HEK293T (cell line): ENCODE data around the gene CCDC148.

Source experiments
- BHLHE40 ChIP-seq: fragments of 450-650 bp; IDR thresholded peaks from 2 replicates; pipeline ENCODE4 v1.6.1; 2016; ENCODE audit warnings: mild to moderate bottlenecking, moderate library complexity, borderline replicate concordance
- ELF4 ChIP-seq: fragments of 450-650 bp; IDR thresholded peaks from 2 replicates; pipeline ENCODE4 v1.6.1; 2017; ENCODE audit warnings: antibody characterized with exemption
- FOXA1 ChIP-seq: fragments of 450-650 bp; IDR thresholded peaks from 2 replicates; pipeline ENCODE4 v1.6.1; 2016; ENCODE audit warnings: mild to moderate bottlenecking
- FOXK2 ChIP-seq: fragments of 450-650 bp; IDR thresholded peaks from 2 replicates; pipeline ENCODE4 v1.6.1; 2016; ENCODE audit warnings: mild to moderate bottlenecking
- SP1 ChIP-seq: fragments of 450-650 bp; IDR thresholded peaks from 2 replicates; pipeline ENCODE4 v1.6.1; 2017
- SUZ12 ChIP-seq: fragments of 450-650 bp; IDR thresholded peaks from 2 replicates; pipeline ENCODE4 v1.6.1; 2016; ENCODE audit warnings: mild to moderate bottlenecking
- TARDBP ChIP-seq: fragments of 450-650 bp; IDR thresholded peaks from 2 replicates; pipeline ENCODE4 v1.6.1; 2016
- ZNF384 ChIP-seq: fragments of 450-650 bp; IDR thresholded peaks from 2 replicates; pipeline ENCODE4 v1.6.1; 2016
- TF ChIP-seq, protein P1 (sequence below): fragments of 450-650 bp; IDR thresholded peaks from 2 replicates; pipeline ENCODE4 v1.6.1; 2016

- no peak for TF ChIP-seq SUZ12
- no peak for TF ChIP-seq SP1
- no peak for TF ChIP-seq TARDBP
- TF ChIP-seq FOXK2, result no peak
- TF ChIP-seq, protein P1, sequence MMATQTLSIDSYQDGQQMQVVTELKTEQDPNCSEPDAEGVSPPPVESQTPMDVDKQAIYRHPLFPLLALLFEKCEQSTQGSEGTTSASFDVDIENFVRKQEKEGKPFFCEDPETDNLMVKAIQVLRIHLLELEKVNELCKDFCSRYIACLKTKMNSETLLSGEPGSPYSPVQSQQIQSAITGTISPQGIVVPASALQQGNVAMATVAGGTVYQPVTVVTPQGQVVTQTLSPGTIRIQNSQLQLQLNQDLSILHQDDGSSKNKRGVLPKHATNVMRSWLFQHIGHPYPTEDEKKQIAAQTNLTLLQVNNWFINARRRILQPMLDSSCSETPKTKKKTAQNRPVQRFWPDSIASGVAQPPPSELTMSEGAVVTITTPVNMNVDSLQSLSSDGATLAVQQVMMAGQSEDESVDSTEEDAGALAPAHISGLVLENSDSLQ, result no peak
- TF ChIP-seq BHLHE40, result no peak
- TF ChIP-seq FOXA1, result no peak
- no peak for TF ChIP-seq ZNF384
- TF ChIP-seq ELF4, result no peak
Measured at GRCh38 chr2:158297606-158298005, 158.9 kb downstream of the CCDC148 start.
